ENCODE measurements around the gene EXPH5.

EXPH5 gene

GRCh38 chr11:108500169-108500568, 93.4 kb downstream of the EXPH5 start:
- no peak for DNase-seq (ENCODE audit: low read depth)
- no peak overlapping the region for H3K4me3 ChIP-seq (ENCODE audit: low read length)
- TF ChIP-seq CTCF (conservative IDR thresholded peaks at IDR 0.05; ENCODE audit: low read length) = no peak

- no peak for DNase-seq (ENCODE audit: low read depth)
- H3K4me3 ChIP-seq (ENCODE audit: low read length) = peak overlapping the region; percentile 67
- TF ChIP-seq CTCF (conservative IDR thresholded peaks at IDR 0.05; ENCODE audit: low read length) = no peak
Measured at GRCh38 chr11:108498816-108499408, 94.7 kb downstream of the EXPH5 start.

- H3K4me3 ChIP-seq (ENCODE audit: low read length) = peak within 1 kb of the TSS; percentile 67
- TF ChIP-seq CTCF (conservative IDR thresholded peaks at IDR 0.05; ENCODE audit: low read length) = no peak
- peak; percentile 41 for DNase-seq (ENCODE audit: low read depth)
Measured at GRCh38 chr11:108498046-108498815, 95.3 kb downstream of the EXPH5 start, which contains the start of gene POGLUT3. Gene POGLUT3 (minus strand): TSS chr11:108498384. CDS start chr11:108498366, 18 bp downstream.

- peak; percentile 98 for DNase-seq (ENCODE audit: low read depth)
- no peak for TF ChIP-seq CTCF (conservative IDR thresholded peaks at IDR 0.05; ENCODE audit: low read length)
- H3K4me3 ChIP-seq (ENCODE audit: low read length) = peak overlapping the region; percentile 67
Measured at GRCh38 chr11:108497317-108498045, 96.1 kb downstream of the EXPH5 start.

GRCh38 chr11:108496643-108497256, 96.8 kb downstream of the EXPH5 start:
- peak; percentile 34 for DNase-seq (ENCODE audit: low read depth)
- no peak for TF ChIP-seq CTCF (conservative IDR thresholded peaks at IDR 0.05; ENCODE audit: low read length)
- peak overlapping the region; percentile 67 for H3K4me3 ChIP-seq (ENCODE audit: low read length)

- TF ChIP-seq CTCF (conservative IDR thresholded peaks at IDR 0.05; ENCODE audit: low read length) = no peak
- no peak overlapping the region for H3K4me3 ChIP-seq (ENCODE audit: low read length)
- DNase-seq (ENCODE audit: low read depth) = no peak
Measured at GRCh38 chr11:108495326-108495725, 98.2 kb downstream of the EXPH5 start.
